Measurements from ENCODE around the gene TMEM109.

TMEM109 gene

DNA sequence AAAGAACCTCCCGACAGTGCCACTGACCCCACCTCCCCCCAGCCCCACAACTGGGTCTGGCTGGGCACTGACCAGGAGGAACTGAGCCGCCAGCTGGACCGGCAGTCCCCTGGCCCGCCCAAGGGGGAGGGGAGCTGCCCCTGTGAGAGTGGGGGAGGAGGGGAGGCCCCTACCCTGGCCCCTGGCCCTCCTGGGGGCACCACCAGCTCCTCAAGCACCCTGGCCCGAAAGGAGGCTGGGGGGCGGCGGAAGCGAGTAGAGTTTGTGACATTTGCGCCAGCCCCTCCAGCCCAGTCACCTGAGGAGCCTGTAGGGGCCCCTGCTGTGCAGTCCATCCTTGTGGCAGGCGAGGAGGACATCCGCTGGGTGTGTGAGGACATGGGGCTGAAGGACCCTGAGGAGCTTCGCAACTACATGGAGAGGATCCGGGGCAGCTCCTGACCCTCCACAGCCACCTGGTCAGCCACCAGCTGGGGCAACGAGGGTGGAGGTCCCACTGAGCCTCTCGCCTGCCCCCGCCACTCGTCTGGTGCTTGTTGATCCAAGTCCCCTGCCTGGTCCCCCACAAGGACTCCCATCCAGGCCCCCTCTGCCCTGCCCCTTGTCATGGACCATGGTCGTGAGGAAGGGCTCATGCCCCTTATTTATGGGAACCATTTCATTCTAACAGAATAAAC lies 22.6 kb downstream of the TMEM109 start:
- TF ChIP-seq, protein P1, sequence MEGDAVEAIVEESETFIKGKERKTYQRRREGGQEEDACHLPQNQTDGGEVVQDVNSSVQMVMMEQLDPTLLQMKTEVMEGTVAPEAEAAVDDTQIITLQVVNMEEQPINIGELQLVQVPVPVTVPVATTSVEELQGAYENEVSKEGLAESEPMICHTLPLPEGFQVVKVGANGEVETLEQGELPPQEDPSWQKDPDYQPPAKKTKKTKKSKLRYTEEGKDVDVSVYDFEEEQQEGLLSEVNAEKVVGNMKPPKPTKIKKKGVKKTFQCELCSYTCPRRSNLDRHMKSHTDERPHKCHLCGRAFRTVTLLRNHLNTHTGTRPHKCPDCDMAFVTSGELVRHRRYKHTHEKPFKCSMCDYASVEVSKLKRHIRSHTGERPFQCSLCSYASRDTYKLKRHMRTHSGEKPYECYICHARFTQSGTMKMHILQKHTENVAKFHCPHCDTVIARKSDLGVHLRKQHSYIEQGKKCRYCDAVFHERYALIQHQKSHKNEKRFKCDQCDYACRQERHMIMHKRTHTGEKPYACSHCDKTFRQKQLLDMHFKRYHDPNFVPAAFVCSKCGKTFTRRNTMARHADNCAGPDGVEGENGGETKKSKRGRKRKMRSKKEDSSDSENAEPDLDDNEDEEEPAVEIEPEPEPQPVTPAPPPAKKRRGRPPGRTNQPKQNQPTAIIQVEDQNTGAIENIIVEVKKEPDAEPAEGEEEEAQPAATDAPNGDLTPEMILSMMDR (IDR thresholded peaks at IDR 0.05; ENCODE audit: low read depth, low read length, missing control alignments): no peak
- DNase-seq (ENCODE audit: low read depth): no peak
- no peak overlapping the region for H3K4me3 ChIP-seq (ENCODE audit: low read depth, low read length)

DNA sequence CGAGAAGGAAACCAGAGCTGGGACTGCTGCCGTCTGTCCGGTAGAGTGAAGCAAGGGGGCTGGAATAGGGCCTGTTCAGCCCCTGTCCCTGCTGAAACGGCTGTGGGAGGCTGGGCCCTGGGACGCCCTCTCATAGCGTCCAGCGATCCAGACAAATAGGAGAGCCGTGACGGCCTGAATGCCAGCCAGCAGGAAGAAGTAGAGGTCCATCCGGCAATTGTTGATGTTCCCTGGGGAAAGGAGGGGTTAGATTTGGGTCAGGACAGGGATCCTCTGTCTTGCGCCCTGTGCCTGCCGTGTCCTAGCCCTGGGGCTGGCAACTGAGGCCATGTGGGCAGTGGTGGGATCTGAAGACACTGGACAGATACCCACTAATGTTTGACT lies 23.2 kb downstream of the TMEM109 start:
- no peak overlapping the region for H3K4me3 ChIP-seq (ENCODE audit: low read depth, low read length)
- TF ChIP-seq, protein P1 (IDR thresholded peaks at IDR 0.05; ENCODE audit: low read depth, low read length, missing control alignments): no peak
- DNase-seq (ENCODE audit: low read depth): no peak

DNA sequence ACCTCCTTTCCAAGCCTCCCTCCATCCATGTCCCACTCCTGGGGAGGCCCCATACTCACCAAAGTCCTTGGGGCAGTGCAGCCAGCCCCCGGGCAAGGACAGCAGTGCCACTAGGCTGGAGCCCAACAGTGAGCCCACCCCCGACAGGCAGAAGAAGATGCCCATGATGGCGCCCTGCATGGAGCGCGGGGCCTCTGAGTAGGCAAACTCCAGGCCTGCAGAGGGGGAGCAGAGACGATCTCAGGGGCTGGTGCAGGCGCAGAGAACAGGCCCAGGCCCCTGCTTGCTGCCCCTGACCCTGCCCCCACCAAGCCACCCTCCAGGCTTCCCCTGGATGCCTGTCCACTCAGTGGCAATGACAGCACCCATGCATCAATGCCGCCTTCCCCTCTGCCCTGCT lies 23.9 kb downstream of the TMEM109 start:
- no peak for DNase-seq (ENCODE audit: low read depth)
- no peak overlapping the region for H3K4me3 ChIP-seq (ENCODE audit: low read depth, low read length)
- TF ChIP-seq, protein P1 (IDR thresholded peaks at IDR 0.05; ENCODE audit: low read depth, low read length, missing control alignments): no peak

DNA sequence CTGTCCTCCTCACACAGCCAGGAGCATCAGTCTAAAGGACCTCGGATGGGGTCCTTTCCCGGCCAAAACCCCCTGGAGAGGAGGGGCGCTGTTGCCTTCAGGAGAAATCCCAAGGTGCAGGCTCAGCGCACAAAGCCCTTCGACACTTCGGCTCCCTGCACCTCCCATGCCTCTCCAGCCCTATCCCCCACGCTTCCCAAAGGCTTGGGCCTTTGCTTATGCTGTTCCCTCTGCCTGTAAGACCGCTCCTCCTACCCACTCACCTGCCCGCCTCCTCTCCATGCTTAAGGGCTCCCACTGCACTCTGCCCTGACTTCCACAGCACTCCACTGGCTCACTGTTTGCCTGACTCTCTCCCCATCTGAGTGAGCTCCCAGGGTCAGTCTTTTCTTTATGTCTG lies 24.5 kb downstream of the TMEM109 start:
- TF ChIP-seq, protein P1 (IDR thresholded peaks at IDR 0.05; ENCODE audit: low read depth, low read length, missing control alignments): no peak
- no peak overlapping the region for H3K4me3 ChIP-seq (ENCODE audit: low read depth, low read length)
- no peak for DNase-seq (ENCODE audit: low read depth)

DNA sequence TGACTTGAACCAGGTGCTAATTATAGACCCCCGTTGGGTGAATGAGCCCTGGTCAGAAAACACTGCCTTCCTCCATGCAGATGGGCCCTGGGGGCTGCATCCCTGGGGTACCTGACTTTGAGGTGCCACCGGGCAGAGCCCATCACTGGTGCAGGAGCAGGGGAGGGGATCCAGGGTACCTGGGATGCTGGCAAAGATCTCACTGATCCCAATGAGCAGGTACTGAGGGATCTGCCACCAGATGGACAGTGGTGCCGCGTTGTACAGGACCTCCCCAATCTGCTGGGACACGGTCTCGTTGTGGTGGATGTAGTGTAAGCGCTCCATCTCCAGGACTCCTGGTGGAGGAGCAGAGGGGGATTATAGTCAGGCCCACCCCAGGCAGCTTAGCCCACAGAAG lies 25.3 kb downstream of the TMEM109 start:
- DNase-seq (ENCODE audit: low read depth): no peak
- H3K4me3 ChIP-seq (ENCODE audit: low read depth, low read length): no peak overlapping the region
- TF ChIP-seq, protein P1 (IDR thresholded peaks at IDR 0.05; ENCODE audit: low read depth, low read length, missing control alignments): no peak

DNA sequence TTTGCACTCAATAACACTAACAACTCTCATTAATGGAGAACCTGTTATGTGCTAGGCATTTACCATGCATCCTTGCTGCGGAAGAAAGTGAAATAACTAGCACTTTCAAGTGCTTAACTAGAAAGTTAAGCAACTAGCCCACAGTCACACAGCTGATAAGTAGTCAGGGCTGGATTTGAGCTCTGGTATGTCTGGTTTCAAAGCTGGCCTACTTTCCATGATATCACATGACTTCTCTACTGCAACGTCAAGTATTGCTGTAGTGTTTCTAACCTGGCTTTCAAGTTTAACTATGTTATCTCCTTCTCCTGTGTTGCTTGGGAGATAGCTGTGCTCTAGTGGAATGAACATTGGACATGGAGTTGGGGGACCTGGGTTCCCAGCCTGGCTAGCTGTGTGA lies 25.9 kb downstream of the TMEM109 start:
- TF ChIP-seq, protein P1 (IDR thresholded peaks at IDR 0.05; ENCODE audit: low read depth, low read length, missing control alignments): no peak
- H3K4me3 ChIP-seq (ENCODE audit: low read depth, low read length): no peak overlapping the region
- DNase-seq (ENCODE audit: low read depth): no peak
